AG10803 (cell line): ENCODE results near the gene TIMM10.

ENCODE experiments used
- DNase-seq: peaks from one replicate; pipeline ENCODE4 v3.0.0; 2010; ENCODE audit warnings: low read depth
- H3K4me3 ChIP-seq: 2 replicates; pipeline ENCODE4 v1.5.1; 2011; ENCODE audit warnings: mild to moderate bottlenecking, low read length, control low read depth
- CTCF ChIP-seq: conservative IDR thresholded peaks from 2 replicates; pipeline ENCODE4 v1.5.1; 2011; ENCODE audit warnings: mild to moderate bottlenecking, low read length, control low read depth, inconsistent platforms

The TIMM10 gene

GRCh38 chr11:57527056-57527631 is 3.4 kb downstream of the TIMM10 start:
- peak; percentile 57 for DNase-seq
- peak; percentile 97 for TF ChIP-seq CTCF
- no peak overlapping the region for H3K4me3 ChIP-seq

GRCh38 chr11:57523419-57523818 is 7.1 kb downstream of the TIMM10 start:
- DNase-seq = no peak
- no peak overlapping the region for H3K4me3 ChIP-seq
- TF ChIP-seq CTCF = no peak

- TF ChIP-seq CTCF = no peak
- no peak overlapping the region for H3K4me3 ChIP-seq
- no peak for DNase-seq
Observed at GRCh38 chr11:57521116-57521515, 9.4 kb downstream of the TIMM10 start.

DNA sequence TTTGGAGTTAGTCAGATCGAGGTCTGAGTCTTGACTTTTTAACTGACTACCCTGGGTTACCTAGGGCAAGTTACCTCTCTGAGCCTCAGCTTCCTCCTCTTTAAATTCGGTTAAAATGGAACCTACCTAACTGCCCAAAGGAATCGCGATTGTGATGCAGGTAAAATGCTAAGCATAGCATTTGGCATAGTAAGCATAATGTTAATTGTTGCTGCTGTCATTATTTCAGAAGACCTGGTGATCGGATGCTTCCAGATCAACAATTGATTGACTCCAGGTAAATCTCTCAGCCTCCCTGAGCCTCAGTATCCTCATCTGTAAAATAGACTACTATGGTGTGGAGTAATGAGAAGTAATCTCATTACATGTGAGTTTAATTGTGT is 14.5 kb downstream of the TIMM10 start:
- TF ChIP-seq CTCF = no peak
- H3K4me3 ChIP-seq = peak overlapping the region; percentile 85
- no peak for DNase-seq

DNA sequence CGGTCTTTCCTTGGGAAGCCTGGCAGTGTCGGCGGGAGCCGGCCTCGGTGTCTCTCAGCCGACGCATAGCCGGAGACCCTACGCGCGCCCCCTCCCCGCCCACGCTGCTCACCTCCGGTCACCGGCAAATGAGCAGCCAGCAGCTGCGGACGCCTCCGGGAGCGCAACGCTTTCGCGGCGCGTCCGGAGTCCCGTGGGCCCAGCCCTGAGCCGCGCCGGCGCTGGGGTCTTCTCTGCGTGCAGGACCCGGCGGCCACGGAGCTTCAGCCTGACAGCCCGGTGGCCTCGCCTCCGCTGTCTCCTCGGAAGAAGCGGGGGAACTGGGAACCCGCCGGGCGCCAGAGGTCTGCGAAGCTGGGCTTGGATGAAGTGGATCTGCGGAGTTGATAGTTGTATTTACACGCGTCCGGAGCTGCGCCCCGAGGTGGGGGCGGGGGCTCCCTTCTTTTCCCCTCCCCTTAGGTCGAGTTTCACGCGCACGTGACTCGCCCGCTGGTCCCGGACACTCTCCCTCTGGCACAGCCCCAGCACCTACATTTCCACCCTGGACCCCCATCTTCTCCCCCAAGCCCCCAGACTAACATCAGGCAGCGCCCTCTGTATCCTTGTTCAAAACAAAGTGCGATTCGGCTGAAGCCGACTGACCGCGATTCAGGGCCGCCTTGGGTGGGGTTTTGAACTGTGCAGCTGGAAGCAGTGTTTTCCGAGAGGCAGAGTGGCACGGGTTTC is 15.1 kb downstream of the TIMM10 start, which contains the start of gene SLC43A1:
Gene SLC43A1 (minus strand): TSS at position 371 of the 729 bp plus-strand sequence. CDS start 1,591 bp downstream, outside the sequence.
- peak; percentile 50 for DNase-seq
- peak; percentile 16; the same call in 1 of the 2 replicates for TF ChIP-seq CTCF
- peak within 1 kb of the TSS; percentile 85 for H3K4me3 ChIP-seq

GRCh38 chr11:57514538-57515331 is 15.8 kb downstream of the TIMM10 start:
- peak overlapping the region; percentile 85 for H3K4me3 ChIP-seq
- DNase-seq = peak; percentile 21
- TF ChIP-seq CTCF = no peak
